WTC11 (cell line): ENCODE results near the gene UGT3A2. TPM values are rescaled to one million over a fixed set of nuclear protein-coding genes. Genes with fewer than 3 reads are reported as not detected.

ENCODE experiments used
- ATAC-seq: fragments of 200-7000 bp; cut with Tn5 transposase; 2 replicates; pipeline ENCODE4 v1.10.0; 2021; ENCODE audit warnings: mild to moderate bottlenecking, moderate library complexity
- CTCF ChIA-PET: fragments of 300-600 bp; sonication (Branson Sonifier 250); formaldehyde crosslinking; loops from one replicate; lab custom pipeline; 2021; ENCODE audit warnings: antibody characterized with exemption; lab: Charles Lee
- POLR2A ChIA-PET: fragments of 350-600 bp; sonication (Branson Sonifier 250); formaldehyde crosslinking; loops from one replicate; lab custom pipeline; 2021; ENCODE audit warnings: antibody characterized with exemption; lab: Charles Lee
- DNase-seq: peaks from one replicate; pipeline ENCODE4 v3.0.0; 2021; ENCODE audit warnings: low spot score
- H3K27ac Mint-ChIP-seq: 2 replicates; pipeline ENCODE4 v1.8.0; 2021; ENCODE audit warnings: mixed read lengths
- H3K27me3 Mint-ChIP-seq: 2 replicates; pipeline ENCODE4 v1.8.0; 2021; ENCODE audit warnings: low read depth, mild to moderate bottlenecking, moderate library complexity, mixed read lengths
- H3K36me3 Mint-ChIP-seq: 2 replicates; pipeline ENCODE4 v1.8.0; 2021; ENCODE audit warnings: mixed read lengths
- H3K4me1 Mint-ChIP-seq: 2 replicates; pipeline ENCODE4 v1.8.0; 2022; ENCODE audit warnings: mixed read lengths
- H3K4me3 Mint-ChIP-seq: 2 replicates; pipeline ENCODE4 v1.8.0; 2021; ENCODE audit warnings: mild to moderate bottlenecking, moderate library complexity, mixed read lengths
- H3K9me3 Mint-ChIP-seq: 2 replicates; pipeline ENCODE4 v1.8.0; 2021; ENCODE audit warnings: mixed read lengths
- AFF4 ChIP-seq: sonication (generic); formaldehyde crosslinking; IDR thresholded peaks from 2 replicates; pipeline ENCODE4 v1.8.1; 2023; ENCODE audit warnings: mild to moderate bottlenecking, missing genetic modification reagents, borderline replicate concordance
- AR ChIP-seq: fragments of 250-450 bp; sonication (Bioruptor Pico); IDR thresholded peaks from 2 replicates; pipeline ENCODE4 v1.9.0; 2021; ENCODE audit warnings: mild to moderate bottlenecking
- ARID4B ChIP-seq: sonication (generic); formaldehyde crosslinking; IDR thresholded peaks from 2 replicates; pipeline ENCODE4 v1.8.0; 2023; ENCODE audit warnings: missing genetic modification reagents, mild to moderate bottlenecking, borderline replicate concordance
- ATF1 ChIP-seq: sonication (generic); formaldehyde crosslinking; IDR thresholded peaks from 2 replicates; pipeline ENCODE4 v1.8.1; 2023; ENCODE audit warnings: mild to moderate bottlenecking, moderate library complexity, missing genetic modification reagents
- ATF3 ChIP-seq: sonication (generic); formaldehyde crosslinking; conservative IDR thresholded peaks from 2 replicates; pipeline ENCODE4 v1.8.1; 2022; ENCODE audit warnings: mild to moderate bottlenecking, missing genetic modification reagents
- ELF4 ChIP-seq: sonication (generic); formaldehyde crosslinking; IDR thresholded peaks from 2 replicates; pipeline ENCODE4 v1.8.1; 2022; ENCODE audit warnings: low read depth, mild to moderate bottlenecking, moderate library complexity, missing genetic modification reagents
- FOXP1 ChIP-seq: sonication (generic); formaldehyde crosslinking; IDR thresholded peaks from 2 replicates; pipeline ENCODE4 v1.8.0; 2022; ENCODE audit warnings: missing genetic modification reagents, mild to moderate bottlenecking, moderate library complexity, borderline replicate concordance
- GRHL2 ChIP-seq: fragments of 250-450 bp; sonication (Bioruptor Pico); IDR thresholded peaks from 2 replicates; pipeline ENCODE4 v1.8.0; 2022; ENCODE audit warnings: mild to moderate bottlenecking, moderate library complexity; ENCODE audit not compliant: insufficient replicate concordance, severe bottlenecking
- HMGA2 ChIP-seq: fragments of 250-450 bp; sonication (Bioruptor Pico); IDR thresholded peaks from 2 replicates; pipeline ENCODE4 v1.4.0; 2021; ENCODE audit warnings: mild to moderate bottlenecking, moderate library complexity
- IRF1 ChIP-seq: sonication (generic); formaldehyde crosslinking; IDR thresholded peaks from 2 replicates; pipeline ENCODE4 v1.8.0; 2023; ENCODE audit warnings: missing genetic modification reagents
- MYBL2 ChIP-seq: sonication (generic); formaldehyde crosslinking; IDR thresholded peaks from 2 replicates; pipeline ENCODE4 v1.8.1; 2023; ENCODE audit warnings: mild to moderate bottlenecking, moderate library complexity, missing genetic modification reagents
- NR3C1 ChIP-seq: sonication (generic); formaldehyde crosslinking; conservative IDR thresholded peaks from 2 replicates; pipeline ENCODE4 v1.8.1; 2023; ENCODE audit warnings: low read depth, mild to moderate bottlenecking, missing genetic modification reagents
- SMAD4 ChIP-seq: sonication (generic); formaldehyde crosslinking; IDR thresholded peaks from 2 replicates; pipeline ENCODE4 v1.8.0; 2022; ENCODE audit warnings: mild to moderate bottlenecking, missing genetic modification reagents
- ZBTB21 ChIP-seq: sonication (generic); formaldehyde crosslinking; IDR thresholded peaks from 2 replicates; pipeline ENCODE4 v1.8.1; 2023; ENCODE audit warnings: mild to moderate bottlenecking, missing genetic modification reagents, borderline replicate concordance
- ZNF138 ChIP-seq: sonication (generic); formaldehyde crosslinking; conservative IDR thresholded peaks from 2 replicates; pipeline ENCODE4 v1.8.1; 2022; ENCODE audit warnings: mild to moderate bottlenecking, moderate library complexity, missing genetic modification reagents
- ZNF232 ChIP-seq: sonication (generic); formaldehyde crosslinking; IDR thresholded peaks from 2 replicates; pipeline ENCODE4 v1.8.0; 2022; ENCODE audit warnings: mild to moderate bottlenecking, missing genetic modification reagents
- ZNF281 ChIP-seq: sonication (generic); formaldehyde crosslinking; IDR thresholded peaks from 2 replicates; pipeline ENCODE4 v1.8.0; 2023; ENCODE audit warnings: mild to moderate bottlenecking, missing genetic modification reagents
- total RNA-seq: library from RNA; stranded (reverse); gene quantifications from 3 replicates; pipeline ENCODE4 v1.2.3, GENCODE V29; 2021

The UGT3A2 gene
- total RNA-seq, 1 experiment from 2014 or later, result 13.6 TPM

GRCh38 chr5:36007366-36007765 is 59.3 kb downstream of the UGT3A2 start:
- POLR2A ChIA-PET, result no interaction called here
- no peak for ATAC-seq
- peaks cover 56% of the 10 kb centered on the region for H3K9me3 Mint-ChIP-seq
- H3K27ac Mint-ChIP-seq, result no peak overlapping the region
- DNase-seq, result no peak
- peaks cover 4% of the 10 kb centered on the region; the same call in 1 of the 2 replicates for H3K27me3 Mint-ChIP-seq
- CTCF ChIA-PET, result no interaction called here
- peaks cover 32% of the 10 kb centered on the region for H3K36me3 Mint-ChIP-seq
- H3K4me3 Mint-ChIP-seq, result no peak overlapping the region
- TF ChIP-seq FOXP1 (CRISPR knock-in tag) (no peak), MYBL2 (CRISPR knock-in tag) (no peak), IRF1 (CRISPR knock-in tag) (no peak), ATF1 (CRISPR knock-in tag) (no peak), ARID4B (CRISPR knock-in tag) (no peak), ZNF138 (CRISPR knock-in tag) (no peak), ZNF281 (CRISPR knock-in tag) (no peak), AFF4 (CRISPR knock-in tag) (no peak), NR3C1 (CRISPR knock-in tag) (no peak), ZBTB21 (no peak), SMAD4 (CRISPR knock-in tag) (no peak), HMGA2 (no peak), ZNF232 (CRISPR knock-in tag) (no peak), ELF4 (CRISPR knock-in tag) (no peak), ATF3 (CRISPR knock-in tag) (no peak), GRHL2 (no peak), AR (no peak)
- TF ChIP-seq, all 79 proteins: peak for 0
- peaks cover 3% of the 10 kb centered on the region; the same call in 1 of the 2 replicates for H3K4me1 Mint-ChIP-seq
